HEK293 (cell line): ENCODE results near the gene PAPOLG.

Experiments used
- BCL11B ChIP-seq: fragments of 450-650 bp; formaldehyde crosslinking; IDR thresholded peaks from 2 replicates; pipeline ENCODE4 v1.5.1; 2016; ENCODE audit warnings: low read depth, missing biosample characterization, missing genetic modification characterization
- CTCF ChIP-seq: fragments of 450-650 bp; formaldehyde crosslinking; IDR thresholded peaks from 2 replicates; pipeline ENCODE4 v1.5.1; 2016; ENCODE audit warnings: missing biosample characterization, missing genetic modification characterization
- ELK4 ChIP-seq: IDR thresholded peaks from 2 replicates; pipeline ENCODE4 v1.6.1; 2011; ENCODE audit warnings: mild to moderate bottlenecking, low read depth, low read length, borderline replicate concordance
- ZBTB49 ChIP-seq: fragments of 450-650 bp; formaldehyde crosslinking; IDR thresholded peaks from 2 replicates; pipeline ENCODE4 v1.5.1; 2016; ENCODE audit warnings: missing biosample characterization, missing genetic modification characterization, low read depth
- ZNF585B ChIP-seq: fragments of 450-650 bp; formaldehyde crosslinking; IDR thresholded peaks from 2 replicates; pipeline ENCODE4 v1.5.1; 2016; ENCODE audit warnings: missing biosample characterization, missing genetic modification characterization

- TF ChIP-seq ZBTB49 (tag by site-specific recombination) (no peak), BCL11B (tag by site-specific recombination) (no peak), ELK4 (no peak), CTCF (no peak), ZNF585B (no peak)
Measured at GRCh38 chr2:60811491-60812375, 55.7 kb downstream of the PAPOLG start.
